ENCODE results near the gene ABHD10. TPM values are rescaled to one million over a fixed set of nuclear protein-coding genes. Genes with fewer than 3 reads are reported as not detected.

ABHD10 gene
- total RNA-seq, 4 donors from 2014 or later: 6.5 to 15.0 (median 12.2) TPM

DNA sequence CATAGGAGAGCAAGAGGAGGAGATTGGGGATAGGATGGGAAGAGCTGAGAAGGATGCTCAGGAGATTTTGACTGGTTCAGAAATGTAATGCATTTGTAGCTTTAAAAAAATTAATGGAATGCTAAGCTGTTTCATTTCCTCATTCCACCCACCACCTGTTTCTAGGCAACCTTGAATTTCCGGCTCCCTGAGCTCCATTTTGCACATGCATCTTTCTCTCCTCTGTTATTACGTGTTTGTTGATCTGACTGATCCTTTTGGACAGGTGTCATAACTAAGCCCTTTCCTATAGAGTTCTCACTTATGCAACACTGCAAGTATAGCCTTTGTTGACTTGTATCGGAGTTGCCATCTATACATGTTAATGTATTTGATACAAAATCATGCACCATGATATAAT, 60.0 kb downstream of the ABHD10 start:
- peak; percentile 10 for DNase-seq (ENCODE audit: extremely low spot score)
- WGBS: 65% methylated on average over 3 of the region's 3 CpGs

DNA sequence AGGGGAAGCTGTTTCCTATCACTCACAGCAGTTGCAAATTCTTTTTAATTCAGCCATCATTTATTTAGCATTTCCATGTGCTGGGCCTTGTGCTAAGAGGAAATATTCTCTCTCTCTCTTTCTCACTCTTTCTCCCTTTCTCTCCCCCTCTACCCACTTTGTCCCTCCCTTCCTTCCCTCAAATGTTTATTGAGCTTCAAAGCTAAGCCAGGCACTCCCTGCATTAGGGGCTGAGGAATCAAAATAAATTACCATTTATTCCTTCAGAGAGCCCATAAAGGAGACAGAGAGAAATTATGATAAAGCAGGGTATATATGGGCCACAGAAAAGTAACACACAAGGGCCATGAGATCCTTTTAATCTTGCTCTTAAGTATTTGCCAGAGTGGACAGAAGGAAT, 62.5 kb downstream of the ABHD10 start:
- intact Hi-C loops (cut with DNase I): no loop called here
- H3K36me3 ChIP-seq: no peaks in the 10 kb centered on the region
- no peak for TF ChIP-seq POLR2AphosphoS5 (IDR thresholded peaks at IDR 0.05)
- TF ChIP-seq CTCF (IDR thresholded peaks at IDR 0.05): no peak
- no peak for TF ChIP-seq EP300 (IDR thresholded peaks at IDR 0.05)
- TF ChIP-seq POLR2A (IDR thresholded peaks at IDR 0.05; ENCODE audit: low read depth): no peak

More for the DNA sequence above, 60.0 kb downstream of the ABHD10 start:
- H3K27ac ChIP-seq (replicated peaks in 1 of 4): no peak overlapping the region
- no peaks in the 10 kb centered on the region for H3K27me3 ChIP-seq
- H3K4me1 ChIP-seq: peaks cover 0 to 6% (median under 1%) of the 10 kb centered on the region in 4 donors
- H3K36me3 ChIP-seq: no peaks in the 10 kb centered on the region
- TF ChIP-seq POLR2AphosphoS5 (IDR thresholded peaks at IDR 0.05) (no peak), EP300 (IDR thresholded peaks at IDR 0.05) (no peak), CTCF (IDR thresholded peaks at IDR 0.05) (no peak), POLR2A (IDR thresholded peaks at IDR 0.05; ENCODE audit: low read depth) (no peak)
- H3K4me3 ChIP-seq: no peak overlapping the region
- no peaks in the 10 kb centered on the region for H3K9me3 ChIP-seq
- intact Hi-C loops (cut with DNase I): no loop called here

GRCh38 chr3:112042842-112043280, 64.0 kb downstream of the ABHD10 start:
- Histone ChIP-seq H3K9me3 (no peaks in the 10 kb centered on the region), H3K36me3 (no peaks in the 10 kb centered on the region), H3K4me1 (peaks cover 0 to 9% (median 2%) of the 10 kb centered on the region in 4 donors), H3K27me3 (no peaks in the 10 kb centered on the region), H3K27ac (replicated peaks in 1 of 4) (no peak overlapping the region), H3K4me3 (no peak overlapping the region)
- peak; percentile 31 for DNase-seq (ENCODE audit: extremely low spot score)
- TF ChIP-seq POLR2A (IDR thresholded peaks at IDR 0.05; ENCODE audit: low read depth) (no peak), CTCF (IDR thresholded peaks at IDR 0.05) (no peak), POLR2AphosphoS5 (IDR thresholded peaks at IDR 0.05) (no peak), EP300 (IDR thresholded peaks at IDR 0.05) (no peak)
- 74% methylated on average over 6 of the region's 6 CpGs for WGBS
- intact Hi-C loops (cut with DNase I): no loop called here

More for the DNA sequence above, 62.5 kb downstream of the ABHD10 start:
- Histone ChIP-seq H3K4me1 (peaks cover 0 to 9% (median 2%) of the 10 kb centered on the region in 4 donors), H3K9me3 (no peaks in the 10 kb centered on the region), H3K4me3 (no peak overlapping the region), H3K27me3 (no peaks in the 10 kb centered on the region), H3K27ac (replicated peaks in 1 of 4) (no peak overlapping the region)
- DNase-seq (ENCODE audit: extremely low spot score): no peak

Other genes starting within 250 kb of the ABHD10 start
- gene PHLDB2, start 119.8 kb upstream of the ABHD10 start, total RNA-seq: 100 to 1,000 TPM in 2 of 4 donors, 10 to 100 TPM in 2; 63.6 to 154 (median 107) TPM
- 1 to 10 TPM in 2 of 4 donors, under 1 TPM in 2; 0.83 to 4.0 (median 1.3) TPM for gene TAGLN3, start 19.9 kb downstream of the ABHD10 start, total RNA-seq
- not detected for gene TMPRSS7, start 55.7 kb downstream of the ABHD10 start, total RNA-seq
- 1 to 10 TPM; 1.7 to 3.3 (median 2.6) TPM for gene C3orf52, start 107.4 kb downstream of the ABHD10 start, total RNA-seq
- under 1 TPM in 1 of 4 donors, not detected in 3; 0.33 TPM for gene GCSAM, start 154.2 kb downstream of the ABHD10 start, total RNA-seq